ENCODE data around the gene DIO3. TPM values are rescaled to one million over a fixed set of nuclear protein-coding genes. Genes with fewer than 3 reads are reported as not detected.
"Not testable (repeated sequence)": the region's sequence is repeated elsewhere in the genome, so short reads cannot be mapped to it uniquely, and the experiment has no call there.

The DIO3 gene
- total RNA-seq, 1 donor: under 0.01 TPM

DNA sequence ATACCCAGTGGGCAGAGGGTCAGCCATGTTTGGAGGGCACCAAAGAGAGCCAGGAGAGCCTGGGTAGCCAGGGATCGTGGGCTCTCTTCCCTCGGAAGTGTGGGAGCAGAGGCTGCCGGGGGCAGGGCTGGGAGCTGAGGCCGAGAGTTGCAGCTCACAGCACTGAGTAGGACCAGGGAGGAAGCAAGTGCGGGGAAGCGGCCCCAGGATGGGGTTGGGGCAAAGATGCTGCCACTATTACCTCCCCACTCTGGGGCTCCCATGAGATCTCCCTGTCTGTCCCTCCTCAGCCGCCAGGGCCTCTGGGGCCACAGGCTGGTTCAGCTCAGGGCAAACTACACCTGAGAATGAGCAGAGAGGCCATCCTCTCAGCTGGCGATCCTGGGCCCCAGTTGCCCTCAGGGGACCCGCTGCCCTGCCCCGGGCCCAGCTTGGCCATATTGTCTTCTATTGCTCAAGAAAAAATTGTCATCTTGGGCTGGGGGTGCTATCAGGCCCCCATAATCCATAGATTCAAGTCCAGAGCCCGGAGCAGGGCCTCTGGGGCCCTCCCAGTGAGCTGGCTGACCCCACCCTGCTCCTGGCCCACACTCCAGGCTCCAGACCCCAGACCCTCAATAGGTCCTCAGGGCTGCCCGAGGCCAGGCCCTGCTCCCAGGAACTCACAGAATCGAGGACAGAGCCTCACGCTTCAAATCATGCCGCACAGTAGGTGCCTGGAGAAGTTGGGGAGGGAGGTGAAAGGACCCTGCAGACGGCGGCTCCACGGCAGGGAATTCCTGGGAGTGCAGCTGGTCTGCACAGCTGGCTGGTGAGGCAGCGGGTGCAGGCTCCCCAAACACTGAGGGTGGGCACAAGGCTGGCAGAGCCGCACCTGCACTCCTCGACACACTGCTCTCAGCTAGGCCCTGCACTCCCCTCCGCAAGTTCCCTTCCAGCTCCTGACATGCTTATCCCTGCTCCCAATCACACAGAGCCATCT, 20.5 kb upstream of the DIO3 start:
- no peak for DNase-seq (ENCODE audit: low read depth in 2 of 3, low spot score in 2 of 3)

DNA sequence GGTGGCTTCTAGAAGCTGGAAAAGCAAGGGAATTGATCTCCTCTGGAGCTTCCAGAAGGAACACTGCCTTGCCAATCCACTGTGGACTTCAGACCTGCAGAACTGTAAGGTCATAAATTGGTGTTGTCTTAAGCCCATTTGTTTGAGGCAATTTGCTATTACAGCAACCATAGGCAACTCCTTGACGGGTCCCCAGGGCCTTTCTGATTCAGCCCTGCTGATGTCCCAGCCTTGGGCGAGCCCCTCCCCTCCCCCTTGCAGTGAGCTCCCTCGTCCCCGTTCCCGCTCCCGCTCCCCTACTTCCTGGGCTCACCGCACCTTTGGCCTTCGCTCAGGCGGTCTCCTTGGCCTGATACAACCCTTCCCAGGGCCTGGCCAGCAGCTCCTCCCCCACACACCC, 18.9 kb upstream of the DIO3 start:
- no peak for DNase-seq (ENCODE audit: low read depth in 2 of 3, low spot score in 2 of 3)

DNA sequence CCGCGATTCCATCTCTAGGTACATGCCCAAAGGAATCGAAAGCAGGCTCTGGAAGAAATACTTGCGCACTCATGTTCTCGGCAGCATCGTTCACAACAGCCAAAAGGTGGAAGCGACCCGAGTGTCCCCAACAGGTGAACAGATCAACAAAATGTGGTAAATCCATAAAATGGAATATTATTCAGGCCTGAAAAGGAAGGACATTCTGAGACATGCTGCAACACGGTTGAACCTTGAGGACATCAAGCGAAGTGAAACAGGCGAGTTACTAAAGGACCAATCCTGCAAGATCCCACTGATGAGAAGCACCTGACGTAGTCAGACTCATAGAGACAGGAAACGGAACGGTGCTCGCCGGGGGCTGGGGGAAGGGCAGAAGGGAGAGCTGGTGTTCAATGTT, 17.5 kb upstream of the DIO3 start:
- no peak for DNase-seq (ENCODE audit: low read depth in 2 of 3, low spot score in 2 of 3)

DNA sequence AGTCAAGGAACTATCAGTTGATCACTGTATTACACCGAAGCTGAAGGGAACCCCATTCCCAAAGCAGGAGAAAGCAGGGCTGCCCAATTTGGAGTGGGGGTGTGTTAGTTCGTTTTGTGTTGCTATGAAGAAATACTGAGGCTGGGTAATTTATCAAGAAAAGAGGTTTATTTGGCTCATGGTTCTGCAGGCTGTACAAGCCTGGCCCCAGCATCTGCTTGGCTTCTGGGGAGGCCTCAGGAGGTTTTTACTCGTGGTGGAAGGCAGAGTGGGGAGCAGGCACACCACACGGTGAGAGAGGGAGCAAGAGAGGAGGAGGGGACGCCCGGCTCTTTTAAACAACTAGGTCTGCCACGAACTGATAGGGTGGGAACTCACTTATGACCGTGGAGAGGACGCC, 16.7 kb upstream of the DIO3 start:
- no peak for DNase-seq (ENCODE audit: low read depth in 2 of 3, low spot score in 2 of 3)

DNA sequence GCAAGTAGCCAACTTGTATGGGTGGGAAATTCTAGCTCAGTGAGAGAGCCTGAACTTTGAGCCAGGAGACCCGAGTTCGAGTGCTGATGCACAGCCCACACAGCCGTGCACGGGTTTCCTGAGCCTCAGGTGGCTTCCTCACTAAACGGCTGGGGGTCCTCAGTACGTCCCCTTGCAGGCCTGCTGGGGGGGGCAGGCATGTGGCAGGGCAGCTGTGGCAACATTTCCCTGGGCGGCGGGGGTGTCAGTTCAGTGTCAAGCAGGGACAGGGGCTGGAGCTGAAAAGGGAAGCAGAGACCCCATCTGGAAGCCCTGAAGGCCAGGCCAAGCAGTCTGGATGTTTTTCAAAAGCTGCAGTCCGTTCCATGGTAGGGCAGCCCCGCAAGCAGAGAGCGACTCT, 14.6 kb upstream of the DIO3 start:
- DNase-seq (ENCODE audit: low read depth in 2 of 3, low spot score in 2 of 3): no peak

GRCh38 chr14:101547107-101547738, 14.1 kb upstream of the DIO3 start:
- no peak for DNase-seq (ENCODE audit: low read depth in 2 of 3, low spot score in 2 of 3)

- DNase-seq (ENCODE audit: low read depth in 2 of 3, low spot score in 2 of 3): no peak
These were observed 13.2 kb upstream of the DIO3 start for GRCh38 chr14:101547961-101548669.

- no peak for DNase-seq (ENCODE audit: low read depth in 2 of 3, low spot score in 2 of 3)
These were observed 12.6 kb upstream of the DIO3 start for GRCh38 chr14:101548710-101549109.

DNA sequence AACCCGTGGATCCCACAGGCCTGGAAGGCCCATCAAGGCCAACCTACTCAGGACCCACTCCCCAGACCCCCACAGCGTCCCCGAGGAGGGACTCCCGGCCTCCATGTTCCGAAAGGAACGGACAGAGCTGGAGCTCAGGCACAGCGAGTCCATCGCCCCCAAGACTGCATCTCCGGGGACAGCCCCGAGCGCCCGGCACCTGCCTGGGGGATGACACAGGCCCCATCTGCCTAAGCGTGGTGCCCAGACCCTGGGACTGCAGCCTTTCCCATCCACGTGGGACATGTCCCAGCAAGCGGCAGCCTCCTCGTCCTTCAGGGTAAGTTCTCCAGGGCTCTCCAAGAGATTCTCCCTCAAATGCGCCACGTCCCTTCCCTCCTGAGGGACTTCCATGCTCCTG, 12.1 kb upstream of the DIO3 start:
- no peak for DNase-seq (ENCODE audit: low read depth in 2 of 3, low spot score in 2 of 3)

DNA sequence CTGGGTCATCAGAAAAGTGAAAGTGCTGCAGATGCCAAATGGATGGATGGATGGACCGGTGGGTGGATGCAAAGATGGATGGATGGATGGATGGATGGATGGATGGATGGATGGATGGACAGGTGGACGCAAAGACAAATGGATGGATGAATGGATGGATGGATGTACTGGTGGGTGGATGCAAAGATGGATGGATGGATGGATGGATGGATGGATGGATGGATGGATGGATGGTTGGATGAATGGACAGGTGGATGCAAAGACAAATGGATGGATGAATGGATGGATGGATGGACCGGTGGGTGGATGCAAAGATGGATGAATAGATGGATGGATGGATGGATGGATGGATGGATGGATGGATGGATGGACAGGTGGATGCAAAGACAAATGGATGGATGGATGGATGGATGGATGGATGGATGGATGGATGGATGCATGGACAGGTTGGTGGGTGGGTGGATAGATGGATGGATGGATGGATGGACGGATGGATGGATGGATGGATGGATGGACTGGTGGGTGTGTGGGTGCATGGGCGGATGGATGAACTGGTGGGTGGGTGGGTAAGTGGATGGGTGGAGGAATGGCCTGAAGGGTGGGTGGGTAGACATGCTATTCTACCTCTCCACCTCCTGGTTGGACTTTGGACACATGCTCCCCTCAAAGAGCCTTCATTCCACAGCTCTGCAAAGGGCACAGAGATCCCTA, 10.9 kb upstream of the DIO3 start:
- DNase-seq (ENCODE audit: low read depth in 2 of 3, low spot score in 2 of 3): not testable (repeated sequence)

DNA sequence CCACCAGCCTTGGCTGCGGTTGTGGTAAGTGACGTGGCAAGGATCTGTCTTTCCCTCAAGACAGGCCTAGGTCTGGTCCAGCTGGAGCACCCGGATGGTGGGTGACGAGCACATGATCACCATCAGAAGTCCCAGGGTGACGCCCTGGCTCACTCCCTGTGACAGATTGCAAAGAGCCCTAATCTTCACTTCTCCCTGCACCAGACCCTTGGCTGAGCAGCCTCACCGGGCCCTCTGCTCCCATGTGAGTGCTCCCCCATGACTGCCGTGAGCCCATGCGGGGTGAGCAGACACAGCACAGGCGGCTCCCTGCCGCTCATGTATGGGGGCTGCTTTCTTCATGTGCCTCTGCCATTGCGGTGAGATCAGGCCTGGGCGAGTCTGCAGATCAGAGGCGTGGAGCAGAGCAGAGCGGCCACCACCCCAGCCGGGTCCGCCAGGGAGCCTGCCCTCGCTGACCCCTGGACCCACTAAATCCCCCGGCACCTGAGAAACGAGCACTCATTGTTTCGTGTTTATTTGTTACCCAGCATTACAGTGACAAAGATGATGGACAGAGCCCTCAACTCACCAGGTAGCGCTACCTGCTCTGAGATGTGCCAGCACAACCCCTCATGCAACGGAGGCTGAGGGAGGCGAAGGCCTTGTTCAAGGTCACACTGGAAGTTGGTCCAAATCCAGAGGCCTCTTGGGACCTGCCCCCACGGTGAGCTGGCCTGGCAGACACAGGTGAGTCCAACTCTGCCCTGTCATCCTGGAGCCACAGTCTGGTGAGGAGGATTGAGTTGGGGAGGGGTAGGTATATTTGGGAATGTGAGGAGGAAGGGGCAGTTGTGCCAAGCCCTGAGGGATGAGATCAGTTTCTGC, 9.3 kb upstream of the DIO3 start:
- no peak for DNase-seq (ENCODE audit: low read depth in 2 of 3, low spot score in 2 of 3)

- DNase-seq (ENCODE audit: low read depth in 2 of 3, low spot score in 2 of 3): no peak
These were observed 8.5 kb upstream of the DIO3 start for GRCh38 chr14:101552786-101553231.

DNA sequence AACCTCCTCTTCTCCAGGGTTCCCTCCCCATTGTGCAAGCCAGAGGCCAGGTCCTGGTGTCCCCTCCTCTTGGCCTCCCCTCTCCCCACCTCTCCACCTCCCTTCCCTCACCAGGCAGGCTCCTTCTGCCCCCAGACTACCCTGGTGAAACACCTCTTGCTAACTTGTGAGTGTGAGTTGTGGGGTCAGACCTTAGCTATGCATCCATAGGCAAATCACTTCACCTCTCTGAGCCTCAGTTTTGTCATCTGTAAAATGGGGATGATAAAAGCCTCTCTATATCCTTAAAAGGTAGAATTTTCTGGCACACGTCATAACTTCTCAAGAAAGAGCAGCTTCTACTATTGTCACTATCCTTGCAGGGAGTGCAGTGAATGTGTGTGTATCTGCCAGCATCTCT, 7.9 kb upstream of the DIO3 start:
- DNase-seq (ENCODE audit: low read depth in 2 of 3, low spot score in 2 of 3): no peak

- no peak for DNase-seq (ENCODE audit: low read depth in 2 of 3, low spot score in 2 of 3)
These were observed 7.4 kb upstream of the DIO3 start for GRCh38 chr14:101553931-101554330.

- no peak for DNase-seq (ENCODE audit: low read depth in 2 of 3, low spot score in 2 of 3)
These were observed 6.2 kb upstream of the DIO3 start for GRCh38 chr14:101554991-101555668.

- not testable (repeated sequence) for DNase-seq (ENCODE audit: low read depth in 2 of 3, low spot score in 2 of 3)
These were observed 5.6 kb upstream of the DIO3 start for GRCh38 chr14:101555669-101556043.

GRCh38 chr14:101556131-101556530, 5.2 kb upstream of the DIO3 start:
- no peak for DNase-seq (ENCODE audit: low read depth in 2 of 3, low spot score in 2 of 3)

DNA sequence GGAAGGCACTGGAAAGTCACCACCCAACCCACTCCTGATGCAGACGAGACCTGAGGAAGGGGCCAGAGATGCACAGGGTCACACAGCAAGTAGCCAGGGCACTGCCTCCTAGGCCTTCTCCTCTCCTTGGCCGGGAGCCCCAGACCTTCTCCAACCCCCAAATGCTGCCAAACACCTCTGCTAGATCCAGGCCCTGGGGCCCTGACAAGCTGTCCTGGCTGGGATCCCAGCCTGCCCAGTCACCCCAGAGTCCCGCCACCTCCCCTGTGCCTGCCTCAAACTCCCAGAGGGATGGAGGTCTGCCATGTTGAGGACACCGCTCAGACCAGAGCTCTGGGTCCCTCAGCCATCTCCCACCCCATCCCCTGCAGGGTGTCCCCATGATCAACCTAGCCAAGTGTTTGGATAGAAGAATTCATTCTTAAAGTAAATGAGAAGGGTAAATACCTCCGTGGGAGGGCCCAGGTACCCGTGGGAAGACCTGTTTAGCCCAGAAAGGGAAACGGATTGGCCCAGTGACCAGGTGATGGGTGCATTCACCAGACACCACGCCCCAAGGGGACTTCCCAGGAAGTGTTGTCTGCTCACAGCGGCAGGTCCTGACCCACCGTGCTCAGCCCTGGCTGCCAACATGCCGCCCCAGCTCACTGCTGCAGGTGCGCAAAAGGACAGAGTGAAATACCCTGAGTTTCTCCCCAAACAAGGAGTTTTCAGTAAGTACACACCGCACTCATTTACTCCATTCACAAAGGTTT, 4.6 kb upstream of the DIO3 start:
- DNase-seq (ENCODE audit: low read depth in 2 of 3, low spot score in 2 of 3): no peak

DNA sequence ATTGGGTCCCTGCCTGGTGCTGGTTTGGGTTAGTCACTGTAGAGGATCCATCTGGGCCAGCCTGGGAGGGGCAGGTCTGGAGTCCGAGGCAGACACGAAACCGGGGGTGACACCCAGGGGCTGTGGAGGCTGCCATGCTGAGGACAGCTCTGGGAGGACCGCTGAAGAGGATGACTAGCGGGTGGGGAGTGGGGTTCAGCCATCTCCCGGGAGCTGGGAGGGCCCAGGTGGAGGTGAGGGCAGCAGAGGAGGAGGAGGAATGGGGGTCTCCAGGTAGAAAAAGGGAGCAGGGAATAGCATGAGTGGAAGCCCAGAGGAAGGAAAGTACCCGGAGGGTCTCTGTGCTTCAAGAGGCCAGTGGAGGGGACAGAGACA, 4.0 kb upstream of the DIO3 start:
- no peak for DNase-seq (ENCODE audit: low read depth in 2 of 3, low spot score in 2 of 3)
